ES-I3 (cell line): Measurements from ENCODE around the gene SPECC1L.

ENCODE experiments used
- H3K36me3 ChIP-seq: 2 replicates; pipeline ENCODE4 v1.6.1; 2013; ENCODE audit warnings: mild to moderate bottlenecking, low read length, control low read depth, moderate library complexity; ENCODE audit not compliant: insufficient read depth
- H3K4me1 ChIP-seq: 2 replicates; pipeline ENCODE4 v1.6.1; 2013; ENCODE audit warnings: mild to moderate bottlenecking, control low read depth, low read length; ENCODE audit not compliant: insufficient read depth
- H3K9ac ChIP-seq: 2 replicates; pipeline ENCODE4 v1.6.1; 2013; ENCODE audit warnings: low read depth, mild to moderate bottlenecking, low read length, moderate library complexity
- H3K9me3 ChIP-seq: 2 replicates; pipeline ENCODE4 v1.6.1; 2013; ENCODE audit warnings: mild to moderate bottlenecking, low read length, moderate library complexity; ENCODE audit not compliant: control insufficient read depth, insufficient read depth

Gene SPECC1L

GRCh38 chr22:24442352-24442744 lies 171.7 kb downstream of the SPECC1L start:
- Histone ChIP-seq H3K9me3 (no peaks in the 10 kb centered on the region), H3K9ac (no peak overlapping the region), H3K4me1 (peaks cover 18% of the 10 kb centered on the region; the same call in 1 of the 2 replicates), H3K36me3 (no peaks in the 10 kb centered on the region; the same call in 1 of the 2 replicates)

GRCh38 chr22:24443668-24444067 lies 173.0 kb downstream of the SPECC1L start:
- H3K9me3 ChIP-seq, result no peaks in the 10 kb centered on the region
- peaks cover 18% of the 10 kb centered on the region; the same call in 1 of the 2 replicates for H3K4me1 ChIP-seq
- no peaks in the 10 kb centered on the region; the same call in 1 of the 2 replicates for H3K36me3 ChIP-seq
- no peak overlapping the region for H3K9ac ChIP-seq

GRCh38 chr22:24444251-24444650 lies 173.6 kb downstream of the SPECC1L start:
- Histone ChIP-seq H3K36me3 (no peaks in the 10 kb centered on the region; the same call in 1 of the 2 replicates), H3K9ac (no peak overlapping the region), H3K4me1 (peaks cover 18% of the 10 kb centered on the region; the same call in 1 of the 2 replicates), H3K9me3 (no peaks in the 10 kb centered on the region)

GRCh38 chr22:24444729-24445466 lies 174.3 kb downstream of the SPECC1L start:
- Histone ChIP-seq H3K9me3 (no peaks in the 10 kb centered on the region), H3K9ac (no peak overlapping the region), H3K36me3 (no peaks in the 10 kb centered on the region; the same call in 1 of the 2 replicates), H3K4me1 (peaks cover 18% of the 10 kb centered on the region; the same call in 1 of the 2 replicates)

GRCh38 chr22:24445481-24446259 lies 175.0 kb downstream of the SPECC1L start:
- H3K36me3 ChIP-seq, result no peaks in the 10 kb centered on the region; the same call in 1 of the 2 replicates
- peaks cover 20% of the 10 kb centered on the region; the same call in 1 of the 2 replicates for H3K4me1 ChIP-seq
- no peaks in the 10 kb centered on the region for H3K9me3 ChIP-seq
- H3K9ac ChIP-seq, result no peak overlapping the region

- Histone ChIP-seq H3K9ac (no peak overlapping the region), H3K36me3 (no peaks in the 10 kb centered on the region; the same call in 1 of the 2 replicates), H3K4me1 (peaks cover 21% of the 10 kb centered on the region; the same call in 1 of the 2 replicates), H3K9me3 (no peaks in the 10 kb centered on the region)
Measured at GRCh38 chr22:24446260-24446611, 175.6 kb downstream of the SPECC1L start.

- H3K9me3 ChIP-seq, result no peaks in the 10 kb centered on the region
- no peaks in the 10 kb centered on the region for H3K36me3 ChIP-seq
- H3K9ac ChIP-seq, result no peak overlapping the region
- peaks cover 13% of the 10 kb centered on the region; the same call in 1 of the 2 replicates for H3K4me1 ChIP-seq
Measured at GRCh38 chr22:24450610-24451009, 180.0 kb downstream of the SPECC1L start.

GRCh38 chr22:24451162-24451561 lies 180.5 kb downstream of the SPECC1L start:
- Histone ChIP-seq H3K36me3 (no peaks in the 10 kb centered on the region), H3K4me1 (peaks cover 8% of the 10 kb centered on the region; the same call in 1 of the 2 replicates), H3K9me3 (no peaks in the 10 kb centered on the region), H3K9ac (no peak overlapping the region)

- H3K4me1 ChIP-seq, result peaks cover 3% of the 10 kb centered on the region; the same call in 1 of the 2 replicates
- no peaks in the 10 kb centered on the region for H3K36me3 ChIP-seq
- H3K9ac ChIP-seq, result no peak overlapping the region
- H3K9me3 ChIP-seq, result no peaks in the 10 kb centered on the region
Measured at GRCh38 chr22:24453853-24454252, 183.2 kb downstream of the SPECC1L start.

GRCh38 chr22:24455039-24455438 lies 184.4 kb downstream of the SPECC1L start:
- H3K36me3 ChIP-seq, result no peaks in the 10 kb centered on the region
- no peak overlapping the region for H3K9ac ChIP-seq
- no peaks in the 10 kb centered on the region for H3K9me3 ChIP-seq
- peaks cover 3% of the 10 kb centered on the region; the same call in 1 of the 2 replicates for H3K4me1 ChIP-seq

GRCh38 chr22:24455751-24456426 lies 185.3 kb downstream of the SPECC1L start:
- no peaks in the 10 kb centered on the region for H3K9me3 ChIP-seq
- H3K36me3 ChIP-seq, result no peaks in the 10 kb centered on the region
- 0 out of 2 replicates have a peak, but pooled peaks cover 1% of the 10 kb centered on the region for H3K4me1 ChIP-seq
- no peak overlapping the region for H3K9ac ChIP-seq

GRCh38 chr22:24457894-24458420 lies 187.3 kb downstream of the SPECC1L start:
- H3K9me3 ChIP-seq, result no peaks in the 10 kb centered on the region
- H3K36me3 ChIP-seq, result no peaks in the 10 kb centered on the region
- 0 out of 2 replicates have a peak, but pooled peaks cover 3% of the 10 kb centered on the region for H3K4me1 ChIP-seq
- no peak overlapping the region for H3K9ac ChIP-seq

- Histone ChIP-seq H3K4me1 (0 out of 2 replicates have a peak, but pooled peaks cover 3% of the 10 kb centered on the region), H3K9ac (no peak overlapping the region), H3K9me3 (no peaks in the 10 kb centered on the region), H3K36me3 (no peaks in the 10 kb centered on the region)
Measured at GRCh38 chr22:24459911-24460310, 189.3 kb downstream of the SPECC1L start.
